GM19351 (cell line): Measurements from ENCODE around the gene TARBP1.
"Not testable (repeated sequence)": the region's sequence is repeated elsewhere in the genome, so short reads cannot be mapped to it uniquely, and the experiment has no call there.

Source experiments
- ATAC-seq: cut with Tn5 transposase; IDR thresholded peaks from one replicate; pipeline ENCODE4 v1.9.1; 2021; ENCODE audit warnings: mild to moderate bottlenecking, moderate library complexity; ENCODE audit not compliant: unreplicated experiment

The TARBP1 gene

GRCh38 chr1:234396092-234396491 lies 82.9 kb downstream of the TARBP1 start:
- no peak for ATAC-seq

DNA sequence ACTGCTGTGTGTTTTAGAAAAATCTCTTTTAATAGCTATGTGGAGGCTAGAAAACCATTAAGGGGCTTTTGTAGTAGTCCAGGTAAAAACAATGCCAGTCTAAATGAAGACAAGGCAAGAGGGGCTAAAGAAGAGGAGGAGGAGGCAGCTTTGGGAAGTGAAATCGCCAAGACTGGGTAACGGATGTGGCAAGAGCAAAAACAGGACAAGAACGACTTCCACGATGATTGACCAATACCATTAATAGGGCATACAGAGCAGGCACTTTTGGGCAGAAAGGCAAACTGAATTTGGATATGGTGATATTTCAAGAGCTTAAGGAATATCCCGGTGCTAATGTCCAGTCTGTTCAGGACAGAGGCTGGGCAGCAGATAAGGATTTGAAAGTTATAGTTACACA lies 83.7 kb downstream of the TARBP1 start:
- no peak for ATAC-seq

DNA sequence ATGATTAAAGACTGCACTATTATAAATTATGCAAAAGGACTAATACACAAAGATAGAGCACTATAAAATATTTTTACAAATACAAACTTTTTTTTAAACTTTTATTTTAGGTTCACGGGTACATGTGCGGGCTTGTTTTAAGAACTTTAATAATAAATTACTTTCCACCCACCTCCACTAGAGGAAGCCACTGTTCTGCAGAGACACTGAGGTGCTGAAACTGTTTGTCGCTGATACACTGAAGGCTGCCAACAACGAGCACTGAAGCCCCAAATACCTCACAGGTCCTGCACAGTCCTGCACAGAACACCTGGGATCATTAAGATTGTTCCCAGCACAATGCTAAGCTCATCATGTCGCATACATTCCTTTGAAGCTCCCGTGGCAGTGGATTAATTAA lies 85.8 kb downstream of the TARBP1 start:
- ATAC-seq: no peak

DNA sequence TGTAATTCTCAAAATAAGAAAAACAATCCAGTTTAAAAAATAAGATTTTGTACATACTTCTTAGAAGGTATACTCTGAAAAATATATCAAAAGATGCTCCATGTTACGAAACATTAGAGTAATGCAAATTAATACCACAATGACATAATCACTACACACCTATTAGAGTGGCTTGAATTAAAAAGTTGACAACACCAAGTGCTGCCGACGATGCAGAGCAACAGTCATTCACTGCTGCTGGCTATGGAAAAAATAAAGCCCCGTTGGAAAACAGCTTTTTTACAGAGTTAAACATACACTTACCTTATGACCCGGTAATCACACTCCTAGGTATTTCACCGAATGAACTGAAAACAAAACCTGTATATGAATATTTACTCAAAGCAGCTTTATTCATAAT lies 90.9 kb downstream of the TARBP1 start:
- ATAC-seq: no peak

GRCh38 chr1:234386122-234386521 lies 92.9 kb downstream of the TARBP1 start:
- ATAC-seq: no peak

- no peak for ATAC-seq
These were observed 97.1 kb downstream of the TARBP1 start for GRCh38 chr1:234381699-234382555.

GRCh38 chr1:234379591-234380109 lies 99.3 kb downstream of the TARBP1 start:
- ATAC-seq: not testable (repeated sequence)

DNA sequence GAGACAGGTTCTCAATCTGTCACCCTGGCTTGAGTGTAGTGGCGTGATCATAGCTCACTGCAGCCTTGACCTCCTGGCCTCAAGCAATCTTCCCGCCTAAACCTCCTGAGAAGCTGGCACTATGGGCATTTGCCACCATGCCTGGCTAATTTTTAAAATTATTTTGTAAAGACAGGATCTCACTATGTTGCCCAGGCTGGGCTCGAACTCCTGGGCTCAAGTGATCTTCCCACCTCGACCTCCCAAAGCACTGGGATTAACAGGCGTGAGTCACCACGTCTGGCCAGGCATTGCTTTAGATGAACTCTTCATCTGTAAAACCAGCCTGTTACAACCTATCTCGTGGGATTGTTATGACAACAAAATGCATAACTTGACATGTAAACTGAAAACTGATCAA lies 103.3 kb downstream of the TARBP1 start:
- ATAC-seq: no peak

- no peak for ATAC-seq
These were observed 105.1 kb downstream of the TARBP1 start for GRCh38 chr1:234373959-234374254.

DNA sequence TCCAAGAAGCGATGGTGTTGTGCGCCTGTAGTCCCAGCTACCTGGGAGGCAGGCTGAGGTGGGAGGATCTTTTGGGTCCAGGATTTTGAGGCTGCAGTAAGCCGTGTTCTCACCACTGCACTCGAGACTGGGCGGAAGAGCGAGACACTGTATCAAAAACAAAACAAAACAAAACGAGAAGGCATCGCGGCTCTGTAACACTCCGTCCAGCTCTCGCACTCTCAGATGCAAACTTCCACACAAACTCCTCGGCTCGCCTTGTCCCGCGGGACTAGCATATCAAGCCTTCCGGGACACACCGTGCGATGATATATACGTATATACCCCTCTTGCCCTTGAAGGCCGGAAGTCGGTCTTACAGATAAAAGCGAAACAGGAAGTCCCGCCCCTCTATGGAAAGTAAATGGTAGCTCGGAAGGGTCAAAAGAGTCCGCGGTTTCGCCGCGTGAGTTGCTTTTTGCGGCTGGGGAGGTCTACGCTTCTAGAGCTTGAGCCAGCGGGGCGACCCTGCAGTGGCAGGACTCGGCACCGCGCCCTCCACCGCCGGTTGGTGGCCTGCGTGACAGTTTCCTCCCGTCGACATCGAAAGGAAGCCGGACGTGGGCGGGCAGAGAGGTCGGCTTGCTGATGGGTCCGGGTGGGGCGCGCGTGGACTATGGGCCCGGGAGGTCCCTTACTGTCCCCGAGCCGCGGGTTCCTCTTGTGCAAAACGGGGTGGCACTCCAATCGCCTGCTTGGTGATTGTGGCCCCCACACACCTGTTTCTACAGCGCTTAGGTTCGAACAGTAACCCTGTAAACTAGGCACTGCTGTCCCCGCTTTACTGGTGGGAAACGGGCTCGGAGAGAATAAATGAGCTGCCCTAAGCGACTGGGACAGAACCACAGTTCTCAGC lies 105.7 kb downstream of the TARBP1 start, which contains the start of gene COA6:
Gene COA6 (plus strand): TSS at position 393 of the 895 bp plus-strand sequence. CDS start 11 bp downstream, at position 404.
- ATAC-seq: peak; percentile 91

- no peak for ATAC-seq
These were observed 106.8 kb downstream of the TARBP1 start for GRCh38 chr1:234372011-234372757.

DNA sequence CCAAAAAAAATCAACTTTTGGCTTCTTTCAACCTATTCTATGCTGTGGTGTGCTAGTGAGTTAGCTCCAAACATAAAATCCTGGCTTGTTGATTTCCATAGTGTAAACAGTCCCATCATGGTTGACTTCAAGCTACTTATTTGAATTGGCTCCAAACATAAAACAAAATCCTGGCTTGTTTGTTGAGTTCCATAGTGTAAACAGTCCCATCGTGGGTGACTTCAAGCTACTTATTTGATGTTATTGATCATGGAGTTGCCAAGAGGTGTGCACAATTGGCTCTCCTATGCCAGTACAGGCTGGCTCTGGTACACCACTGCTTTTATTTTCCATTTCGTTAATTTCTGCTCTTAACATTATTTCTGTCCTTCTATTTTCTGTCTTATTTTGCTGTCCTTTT lies 107.6 kb downstream of the TARBP1 start:
- ATAC-seq: no peak

DNA sequence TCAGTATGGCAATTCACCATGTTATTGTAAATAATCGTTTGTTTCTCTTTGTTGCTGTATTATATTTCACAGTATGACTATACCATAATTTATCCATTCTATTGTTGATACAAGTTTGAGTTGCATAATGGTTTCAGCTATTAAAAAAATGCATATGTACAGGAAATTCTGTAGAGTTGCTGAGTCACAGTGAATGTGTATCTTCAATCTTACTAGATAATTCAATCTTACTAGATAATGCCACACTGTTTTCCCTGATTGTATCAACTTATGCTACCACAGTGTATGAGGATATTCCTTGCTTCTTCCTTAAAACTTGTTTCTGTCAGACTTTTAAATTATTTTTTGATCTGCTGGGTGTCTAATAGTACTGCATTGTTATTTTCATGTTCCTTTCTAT lies 109.2 kb downstream of the TARBP1 start:
- ATAC-seq: no peak

GRCh38 chr1:234369033-234369430 lies 109.9 kb downstream of the TARBP1 start:
- ATAC-seq: no peak

DNA sequence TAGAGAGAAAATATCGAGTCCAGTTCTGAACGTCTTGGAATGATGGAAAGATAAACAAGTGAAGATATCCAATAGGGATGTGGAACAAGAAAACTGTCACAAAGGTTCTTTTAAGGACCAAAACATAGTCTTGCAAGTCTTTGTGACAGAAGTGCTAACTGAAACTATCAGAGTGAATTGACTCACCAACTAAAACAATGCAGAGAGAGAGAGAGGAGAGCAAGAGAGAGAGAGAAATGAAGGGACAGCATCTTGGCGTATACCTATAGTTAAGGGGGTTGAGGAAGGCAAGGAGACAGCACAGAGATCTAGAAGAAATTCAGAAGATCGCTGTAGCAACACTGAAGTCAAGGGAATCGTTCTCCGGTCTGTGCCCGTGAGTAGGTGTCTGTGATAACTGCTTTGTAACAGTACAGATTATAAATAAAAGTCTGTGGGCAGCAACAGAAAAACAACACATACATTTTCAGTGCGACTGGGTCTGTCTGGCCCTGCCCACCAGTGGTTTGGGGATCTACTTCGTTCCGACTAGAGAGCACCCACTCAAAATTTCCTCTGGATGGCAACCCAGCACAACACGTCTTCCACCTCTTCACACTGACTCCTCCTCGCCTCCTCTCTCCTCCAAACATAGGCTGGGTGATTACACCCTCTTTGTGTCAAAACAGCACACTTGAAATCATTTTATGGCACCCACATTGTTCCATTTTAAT lies 110.5 kb downstream of the TARBP1 start:
- no peak for ATAC-seq

DNA sequence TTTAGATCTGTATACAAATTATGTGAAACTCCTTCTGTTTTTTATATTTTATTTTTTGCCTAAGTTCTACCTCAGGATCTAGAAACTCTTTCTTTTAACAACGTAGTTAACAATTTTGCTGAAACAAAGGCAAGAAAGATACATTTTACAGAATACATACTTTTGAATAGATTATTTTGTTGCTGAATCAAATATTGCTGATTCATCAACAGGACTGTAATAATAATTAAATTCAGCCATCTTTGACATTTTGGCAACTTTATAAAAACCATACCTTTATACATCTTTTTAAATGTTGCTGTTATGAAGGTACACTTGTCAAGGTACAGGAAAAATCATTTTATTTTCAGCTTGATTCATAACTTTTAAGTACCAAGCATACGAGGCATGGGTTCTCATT lies 116.4 kb downstream of the TARBP1 start:
- ATAC-seq: no peak

GRCh38 chr1:234361102-234361603 lies 117.8 kb downstream of the TARBP1 start:
- ATAC-seq: no peak

DNA sequence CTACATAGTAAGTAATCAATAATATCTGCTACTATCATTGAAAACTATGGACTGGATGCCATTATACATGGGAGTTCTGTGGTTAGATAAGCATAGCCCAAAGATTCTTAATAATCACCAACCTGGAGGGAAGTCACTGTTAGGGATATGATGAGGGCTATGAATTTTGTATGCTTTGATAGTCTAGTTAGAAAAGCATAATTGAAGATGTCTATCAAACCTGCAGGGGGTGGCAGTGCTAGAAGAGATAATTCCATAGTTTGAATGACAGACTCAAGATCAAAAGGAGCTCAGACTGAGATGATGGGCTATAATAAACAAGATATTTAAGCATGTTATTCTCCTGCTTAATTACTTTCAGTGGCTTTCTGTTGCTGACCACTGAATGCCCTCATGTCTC lies 121.1 kb downstream of the TARBP1 start:
- ATAC-seq: no peak

GRCh38 chr1:234356615-234357269 lies 122.2 kb downstream of the TARBP1 start:
- ATAC-seq: not testable (repeated sequence)
